NCI-H1694 (cell line): ENCODE results near the gene FAM193B.
"Not testable (repeated sequence)": the region's sequence is repeated elsewhere in the genome, so short reads cannot be mapped to it uniquely, and the experiment has no call there.

ENCODE experiments used
- DNase-seq: peaks from one replicate; lab custom pipeline; 2025; lab: John Stamatoyannopoulos, UW

FAM193B gene

DNA sequence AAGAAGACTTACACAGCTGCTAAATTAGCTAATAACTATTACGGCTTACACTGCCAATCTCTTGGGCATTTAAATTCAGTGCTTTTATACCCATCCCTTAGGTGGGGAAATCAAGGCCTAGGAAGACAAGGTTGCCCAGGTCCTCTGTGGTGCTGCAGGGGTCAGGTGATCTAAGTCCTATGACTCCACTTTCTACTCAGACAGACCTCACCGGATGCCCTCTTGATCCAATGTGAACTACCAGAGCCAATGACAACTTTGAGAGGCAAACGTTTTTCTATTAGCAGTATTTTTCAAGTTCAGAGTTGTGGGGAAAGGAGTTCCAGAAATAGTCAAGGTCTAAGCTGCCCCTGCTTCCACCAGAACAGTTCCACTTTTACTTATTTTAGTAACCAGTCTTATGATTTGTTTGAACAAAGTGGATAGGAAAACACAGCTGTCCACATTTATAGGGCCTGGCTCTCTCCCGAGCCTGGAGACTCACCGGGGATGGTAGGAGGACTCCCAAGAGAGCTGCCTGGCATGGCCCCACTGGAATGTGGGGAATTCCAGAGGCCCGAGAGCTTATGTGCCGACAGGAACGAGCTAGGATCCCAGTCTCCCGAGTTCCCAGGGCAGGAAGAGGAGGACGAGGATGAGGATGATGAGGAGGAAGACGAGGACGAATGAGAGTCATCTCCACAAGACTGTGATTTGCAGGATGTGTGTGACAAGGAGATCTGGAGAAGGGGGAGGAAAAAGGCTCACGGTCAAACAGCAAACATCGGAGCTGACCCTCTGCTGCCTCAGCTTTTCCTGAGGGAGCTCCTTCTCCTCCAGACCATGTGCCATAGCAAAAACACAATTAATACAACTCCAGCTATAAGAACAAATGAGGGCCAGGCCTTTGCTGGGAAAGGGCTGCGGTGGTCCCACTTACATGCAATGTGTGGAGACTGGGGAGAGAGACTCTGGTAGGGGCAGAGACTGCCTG is 16.7 kb downstream of the FAM193B start:
- DNase-seq = no peak

DNA sequence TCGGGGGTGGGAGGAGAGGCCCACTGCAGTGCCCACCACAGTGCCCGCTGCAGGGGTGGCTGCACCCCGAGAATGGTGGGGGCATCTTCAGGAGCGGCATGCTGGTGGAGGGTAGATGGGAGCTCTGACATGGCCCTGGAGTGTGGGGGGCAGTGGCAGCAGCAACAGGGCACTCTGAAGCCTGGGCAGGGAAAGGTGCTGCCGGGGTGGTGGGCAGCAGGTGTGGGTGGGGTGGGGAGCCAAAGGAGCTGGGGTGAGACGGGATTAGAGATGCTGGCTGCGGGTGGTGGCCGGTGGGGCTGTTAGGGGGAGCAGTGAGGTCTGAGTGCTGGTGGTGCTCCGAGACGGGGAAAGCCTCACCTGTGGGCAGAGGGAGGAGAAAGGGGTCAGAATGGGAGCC is 18.0 kb downstream of the FAM193B start:
- DNase-seq = no peak

DNA sequence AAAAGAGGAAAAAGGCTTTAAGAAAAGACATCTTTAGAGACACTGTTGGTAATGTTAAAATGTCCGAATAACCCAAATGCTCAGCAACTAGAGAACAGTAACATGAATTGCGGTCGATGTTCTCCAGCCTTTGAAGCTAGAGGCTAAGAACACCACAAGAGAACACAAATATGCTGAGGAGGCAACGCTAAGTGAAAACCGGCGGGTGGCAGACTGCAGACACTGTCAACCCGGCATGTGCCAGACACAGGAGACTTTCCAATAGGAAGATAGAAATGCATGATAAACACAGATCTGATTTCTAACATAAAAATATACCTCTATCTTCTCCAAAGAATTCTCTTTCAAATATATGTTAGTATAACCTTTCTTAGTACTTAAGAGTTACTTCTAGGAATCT is 19.2 kb downstream of the FAM193B start:
- DNase-seq = no peak

DNA sequence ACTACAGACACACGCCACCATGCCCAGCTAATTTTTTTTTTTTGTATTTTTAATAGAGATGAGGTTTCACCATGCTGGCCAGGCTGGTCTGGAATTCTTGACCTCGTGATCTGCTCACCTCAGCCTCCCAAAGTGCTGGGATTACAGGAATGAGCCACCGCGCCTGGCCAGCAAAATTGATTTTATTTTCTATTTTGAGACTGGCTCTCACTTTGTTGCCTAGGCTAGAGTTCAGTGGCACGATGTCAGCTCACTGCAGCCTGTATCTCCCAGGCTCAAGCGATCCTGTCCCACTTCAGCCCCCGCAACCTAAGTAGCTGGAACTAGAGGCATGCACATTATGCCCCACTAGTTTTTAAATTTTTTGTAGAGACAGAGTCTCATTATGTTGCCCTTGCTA is 19.9 kb downstream of the FAM193B start:
- not testable (repeated sequence) for DNase-seq

DNA sequence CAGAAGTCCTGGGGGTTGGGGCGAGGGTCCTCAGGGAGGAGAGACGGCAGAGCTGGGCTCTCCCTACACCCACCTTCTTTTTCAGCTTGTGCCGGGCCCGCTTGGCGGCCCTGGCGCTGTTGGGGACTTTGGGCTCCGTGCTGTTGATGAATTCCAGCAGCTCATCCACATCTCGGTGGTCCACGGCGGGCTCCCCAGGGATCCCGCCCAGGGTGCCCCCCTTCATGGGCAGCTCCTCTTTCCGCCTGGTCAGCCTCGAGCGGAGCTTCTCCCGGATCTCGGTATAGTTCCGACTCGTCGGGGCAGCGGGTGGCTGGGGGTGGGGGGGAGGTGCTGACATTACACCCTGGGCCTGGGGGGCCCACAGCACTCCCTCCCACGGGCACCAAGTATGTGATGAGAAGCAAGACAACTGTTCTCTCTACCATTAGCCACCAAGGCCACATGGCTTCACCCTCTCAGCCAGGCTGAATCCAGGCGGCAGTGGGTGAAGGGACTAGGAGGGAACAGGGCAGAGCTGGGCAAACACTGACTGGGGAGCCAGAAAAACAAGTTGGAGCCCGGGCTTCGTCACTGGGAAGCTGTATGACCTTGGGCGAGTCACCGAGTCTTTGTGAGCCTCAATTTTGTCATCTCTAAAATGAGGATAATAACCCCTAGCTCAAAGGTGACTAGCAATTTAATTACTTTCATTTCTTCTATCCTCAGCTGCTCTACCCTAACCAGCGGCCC is 23.0 kb downstream of the FAM193B start:
- DNase-seq = no peak

DNA sequence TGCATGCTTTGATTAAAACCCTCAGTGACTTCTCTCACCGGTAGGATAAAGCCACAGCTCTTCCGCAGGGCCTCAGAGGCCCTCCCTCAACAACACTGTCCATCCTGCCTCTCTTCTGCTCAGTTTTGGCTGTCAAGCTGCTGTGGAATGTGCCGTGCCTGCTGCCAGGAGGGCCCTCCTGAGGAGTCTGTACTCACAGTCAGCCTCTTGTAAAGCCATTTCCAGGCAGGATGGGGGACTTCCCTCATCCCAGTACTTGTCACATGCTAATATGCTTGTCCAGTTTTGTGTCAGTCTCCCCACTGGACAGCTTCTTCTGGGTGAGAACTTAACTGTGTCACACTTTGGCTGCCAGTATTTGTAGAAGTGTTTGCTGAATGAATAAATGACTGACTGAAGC is 23.7 kb downstream of the FAM193B start:
- no peak for DNase-seq

DNA sequence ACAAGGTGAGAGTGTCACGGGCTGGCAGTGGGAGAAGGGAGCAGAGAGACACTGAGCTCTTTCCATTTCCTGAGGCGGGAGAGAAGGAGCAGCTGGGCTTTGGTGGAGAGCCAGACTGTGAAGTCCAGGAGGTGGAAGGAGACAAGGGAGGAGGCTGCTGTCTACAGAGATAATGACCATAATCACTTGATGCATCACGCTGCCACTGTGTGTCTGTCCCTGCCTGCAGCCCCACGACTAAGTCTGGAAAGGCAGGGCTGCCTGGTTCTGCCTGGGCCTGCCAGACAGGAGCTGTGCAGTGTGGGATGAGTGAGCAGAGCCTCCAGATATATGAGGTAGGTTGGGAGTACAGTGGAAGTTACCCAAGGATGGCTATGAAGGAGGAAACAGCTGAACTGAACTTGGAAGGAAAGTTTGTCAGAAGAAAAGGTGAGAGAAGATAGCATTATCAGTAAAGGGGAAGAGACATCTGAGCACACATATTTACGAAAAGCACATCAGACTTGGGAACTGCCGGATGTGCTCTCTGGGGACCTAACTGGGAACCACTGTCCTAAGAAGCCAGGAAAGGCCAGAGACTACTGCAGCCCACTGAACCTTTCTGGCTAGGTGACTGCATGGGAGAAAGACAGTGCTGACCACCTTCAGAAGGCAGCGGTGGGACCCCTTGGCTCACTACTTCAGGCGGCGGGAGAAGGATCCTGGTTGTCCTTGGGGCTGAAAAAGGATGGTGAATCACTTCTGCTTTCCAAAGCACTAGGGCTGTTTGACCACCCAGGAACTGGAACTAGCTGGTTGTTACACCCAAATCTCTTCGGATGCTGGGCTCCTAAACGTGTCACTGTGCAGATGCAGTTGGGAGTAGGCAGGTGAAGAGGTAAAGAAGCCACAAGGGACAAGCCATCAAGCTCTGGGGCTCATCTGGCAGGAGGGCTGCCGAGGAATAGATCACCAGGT is 24.8 kb downstream of the FAM193B start:
- no peak for DNase-seq

DNA sequence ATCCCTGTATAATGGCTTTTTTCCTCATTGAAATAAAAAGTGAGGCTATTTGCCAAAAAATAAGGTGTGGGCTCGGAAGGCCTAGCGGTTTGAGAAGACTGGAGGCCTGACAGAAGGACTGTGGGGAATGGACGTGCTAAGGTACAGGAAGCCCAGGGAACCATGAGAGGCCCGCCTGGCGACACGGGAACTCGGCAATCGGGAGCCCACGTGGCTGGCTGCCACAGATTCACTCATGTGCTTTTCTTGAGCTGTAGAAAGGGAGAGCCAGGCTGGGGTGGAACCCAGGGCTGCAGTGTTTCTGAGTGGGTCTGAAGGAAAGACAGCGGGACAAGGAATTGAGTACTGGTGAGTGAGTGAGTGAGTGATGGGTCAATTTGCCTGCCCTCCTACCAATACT is 25.7 kb downstream of the FAM193B start:
- no peak for DNase-seq

DNA sequence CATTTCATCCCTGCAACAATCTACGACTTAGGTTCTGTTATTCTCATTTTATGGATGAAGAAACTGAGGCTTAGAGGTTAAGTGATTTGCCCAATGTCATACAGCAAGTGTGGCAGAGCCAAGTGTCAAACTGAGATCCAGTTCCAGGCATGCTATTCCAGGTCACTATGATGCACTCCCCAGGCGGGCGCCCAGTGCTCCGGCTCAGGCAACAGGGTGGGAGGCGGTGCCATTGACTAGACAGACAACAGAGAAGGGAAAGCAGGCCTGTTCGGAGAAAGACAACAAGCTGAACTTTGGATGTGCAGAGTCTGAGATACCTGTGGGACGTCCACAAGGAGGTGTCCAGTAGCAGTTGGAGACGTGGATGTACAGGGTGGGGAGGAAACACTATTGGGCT is 26.8 kb downstream of the FAM193B start:
- DNase-seq = no peak

DNA sequence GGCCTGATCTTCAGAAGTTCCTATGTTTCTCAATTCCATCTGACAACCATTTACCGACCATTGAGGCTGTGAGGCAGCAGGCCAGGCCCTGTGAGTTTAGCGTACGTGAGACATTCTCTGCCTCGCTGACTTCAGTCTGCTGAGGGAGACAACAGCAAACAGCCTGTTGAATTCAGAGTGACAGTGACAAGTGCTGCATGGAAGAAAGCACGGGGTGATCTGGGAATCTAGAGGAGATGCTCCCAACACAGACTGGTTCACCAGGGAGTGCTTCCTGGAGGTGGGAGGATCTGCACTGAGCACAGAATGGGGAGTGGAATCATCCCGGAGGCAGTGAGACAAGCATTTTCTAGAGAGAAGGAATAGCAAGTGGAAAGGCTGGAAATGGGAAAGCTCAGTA is 27.6 kb downstream of the FAM193B start:
- no peak for DNase-seq

DNA sequence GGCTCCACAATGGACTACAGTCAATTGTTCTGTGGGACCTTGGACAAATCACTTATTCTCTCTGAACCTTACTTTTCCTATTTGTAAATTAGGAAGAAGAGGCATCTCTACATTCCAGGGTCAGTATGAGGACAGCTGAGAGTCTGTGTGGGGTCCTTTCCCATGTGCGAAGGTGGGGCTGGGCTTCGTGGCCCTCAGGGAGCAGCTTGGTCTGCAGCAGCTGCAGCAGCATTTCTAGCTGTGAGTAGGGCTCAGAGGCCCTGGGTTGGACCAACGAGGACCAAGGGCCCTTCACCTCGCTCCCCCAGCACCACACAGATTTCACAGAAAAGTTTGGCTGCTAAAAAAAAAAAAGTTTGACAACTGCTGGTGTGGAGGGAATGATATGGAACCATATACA is 28.2 kb downstream of the FAM193B start:
- DNase-seq = no peak

DNA sequence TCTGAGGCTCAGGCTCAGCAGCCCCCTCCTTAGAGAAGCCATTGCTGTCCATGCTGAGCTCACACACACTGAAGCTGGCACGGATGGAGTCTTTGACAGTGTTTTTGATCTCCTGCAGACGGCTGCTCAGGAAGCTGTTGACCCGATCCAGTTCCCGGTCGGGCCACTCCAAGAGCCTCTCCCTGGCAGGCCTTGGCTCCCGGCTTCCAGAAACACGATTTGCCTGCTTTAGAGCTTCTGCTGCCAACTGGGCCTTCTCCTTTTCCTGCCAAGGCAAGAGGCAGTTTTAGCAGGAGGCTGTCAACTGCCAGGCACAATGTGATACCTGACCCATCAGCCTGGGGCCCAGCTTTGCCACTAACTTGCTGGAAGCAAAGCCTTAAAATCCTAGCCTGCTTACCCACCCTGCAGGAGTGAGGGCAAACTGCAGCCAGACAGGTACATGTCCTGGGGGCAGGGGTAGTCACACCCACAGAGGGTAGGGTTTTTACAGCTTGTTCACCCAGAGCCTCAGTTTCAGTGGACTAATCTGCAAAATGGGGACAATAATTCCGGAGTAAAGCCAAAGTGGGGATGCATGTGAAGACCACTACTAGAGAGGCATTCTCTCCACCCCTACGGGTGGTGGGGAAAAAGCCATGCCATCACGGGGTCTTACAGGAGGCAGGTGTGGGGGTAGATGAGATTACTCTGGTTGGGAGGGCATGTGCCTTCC is 29.3 kb downstream of the FAM193B start:
- no peak for DNase-seq

DNA sequence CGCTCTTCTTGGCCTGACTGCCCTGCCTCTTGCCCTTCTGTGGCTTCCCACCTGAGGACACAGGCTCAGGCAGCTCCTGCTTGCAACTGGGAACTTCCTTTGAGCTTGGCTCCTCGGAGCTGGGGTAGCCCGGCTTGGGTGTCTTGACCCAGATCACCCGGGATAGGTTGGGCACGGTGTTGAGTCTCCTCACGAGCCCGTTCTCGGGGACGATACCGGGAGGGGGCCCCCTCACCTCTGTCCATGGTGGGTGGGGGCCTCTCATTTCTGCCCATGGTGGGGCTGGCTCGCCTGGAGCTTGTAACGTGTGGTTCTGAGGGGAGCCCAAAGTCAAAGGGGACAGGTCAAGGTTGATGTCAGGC is 29.8 kb downstream of the FAM193B start:
- DNase-seq = no peak

DNA sequence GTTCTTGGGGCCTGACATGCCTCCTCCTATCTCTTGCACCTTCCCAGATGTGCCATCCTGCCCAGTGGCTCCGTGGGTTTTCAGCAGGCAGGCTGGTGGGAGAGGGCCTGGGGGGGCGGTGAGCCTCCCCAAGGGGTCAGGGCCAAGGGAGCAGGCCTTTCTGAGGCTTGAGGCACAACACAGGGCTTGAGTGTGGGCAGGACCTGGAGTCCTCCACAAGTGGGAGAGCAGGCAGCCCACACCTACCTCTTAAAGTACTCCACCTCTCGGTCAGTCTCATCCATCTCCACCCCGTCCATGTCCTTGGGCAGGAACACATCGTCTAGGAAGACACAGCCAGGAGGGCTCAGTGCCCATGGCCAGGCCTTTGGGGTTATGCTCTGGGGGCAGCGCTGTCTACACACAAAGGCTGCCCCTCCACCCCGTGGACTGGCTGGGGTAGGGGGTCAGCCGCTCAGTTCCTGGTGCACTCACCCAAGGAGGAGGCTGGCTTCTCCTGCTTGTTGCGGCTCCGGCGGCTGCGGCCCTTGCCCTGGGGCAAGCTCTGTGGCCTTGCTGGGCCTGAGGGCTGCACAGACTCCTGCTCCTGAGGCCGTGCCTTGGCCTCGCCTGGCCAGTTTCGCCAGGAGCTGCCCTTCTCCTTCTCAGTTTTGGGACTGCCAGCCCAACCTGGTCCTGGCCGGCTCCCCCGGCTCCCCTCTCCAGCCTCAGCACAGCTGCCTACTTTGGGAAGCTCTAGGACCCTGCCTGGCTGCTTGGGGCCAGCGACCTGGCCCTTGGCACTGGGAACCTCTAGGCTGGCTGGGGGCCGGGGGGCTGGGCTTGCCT is 30.4 kb downstream of the FAM193B start:
- DNase-seq = no peak

DNA sequence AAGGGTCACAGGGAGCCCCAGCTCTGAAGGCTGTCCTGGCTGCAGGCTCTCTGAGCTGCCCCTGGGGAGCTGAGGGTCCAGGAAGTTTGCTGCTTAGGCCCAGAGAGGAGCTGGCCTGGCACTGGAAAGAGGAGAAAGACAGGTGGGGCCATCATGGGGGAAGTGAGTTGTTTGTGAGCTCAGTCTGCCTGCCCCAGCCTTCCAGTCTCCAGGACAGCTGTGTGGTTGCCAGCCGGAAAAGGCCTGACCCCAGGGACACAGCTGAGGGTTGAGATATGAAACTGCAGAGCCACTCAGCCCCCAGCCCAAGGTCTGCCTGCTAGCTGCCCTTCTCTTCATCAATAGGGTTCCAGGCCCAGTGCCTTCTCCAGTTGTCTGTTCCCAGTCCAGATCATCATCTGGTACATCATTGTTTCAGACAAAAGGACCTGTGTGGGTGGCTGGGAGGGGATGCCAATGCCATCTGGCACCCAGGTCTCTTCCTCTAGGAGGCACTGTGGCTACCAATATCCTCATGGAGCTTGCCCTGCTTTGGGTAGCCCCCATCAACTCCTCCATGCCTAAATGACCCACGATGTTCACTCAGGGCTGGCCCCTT is 33.3 kb downstream of the FAM193B start:
- no peak for DNase-seq

DNA sequence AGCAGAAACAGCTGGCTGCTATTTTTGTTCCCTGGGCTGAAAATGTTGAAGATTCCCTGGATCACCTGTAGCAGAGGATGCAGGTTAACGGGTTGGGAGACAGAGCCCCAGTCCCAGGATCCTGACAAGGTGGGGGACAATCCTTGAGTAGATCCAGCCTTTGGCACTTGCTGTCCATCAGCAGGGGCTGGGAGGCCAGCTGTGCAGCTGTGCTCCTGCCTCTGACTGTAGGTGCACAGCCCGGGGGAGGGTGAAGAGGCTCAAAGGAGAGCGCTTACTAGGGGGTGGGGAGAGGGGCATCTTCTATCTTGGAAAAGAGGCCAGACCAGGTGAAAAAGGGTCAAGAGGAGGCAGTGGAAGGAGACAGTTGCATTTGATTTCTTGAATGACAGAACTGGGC is 34.1 kb downstream of the FAM193B start:
- DNase-seq = no peak

DNA sequence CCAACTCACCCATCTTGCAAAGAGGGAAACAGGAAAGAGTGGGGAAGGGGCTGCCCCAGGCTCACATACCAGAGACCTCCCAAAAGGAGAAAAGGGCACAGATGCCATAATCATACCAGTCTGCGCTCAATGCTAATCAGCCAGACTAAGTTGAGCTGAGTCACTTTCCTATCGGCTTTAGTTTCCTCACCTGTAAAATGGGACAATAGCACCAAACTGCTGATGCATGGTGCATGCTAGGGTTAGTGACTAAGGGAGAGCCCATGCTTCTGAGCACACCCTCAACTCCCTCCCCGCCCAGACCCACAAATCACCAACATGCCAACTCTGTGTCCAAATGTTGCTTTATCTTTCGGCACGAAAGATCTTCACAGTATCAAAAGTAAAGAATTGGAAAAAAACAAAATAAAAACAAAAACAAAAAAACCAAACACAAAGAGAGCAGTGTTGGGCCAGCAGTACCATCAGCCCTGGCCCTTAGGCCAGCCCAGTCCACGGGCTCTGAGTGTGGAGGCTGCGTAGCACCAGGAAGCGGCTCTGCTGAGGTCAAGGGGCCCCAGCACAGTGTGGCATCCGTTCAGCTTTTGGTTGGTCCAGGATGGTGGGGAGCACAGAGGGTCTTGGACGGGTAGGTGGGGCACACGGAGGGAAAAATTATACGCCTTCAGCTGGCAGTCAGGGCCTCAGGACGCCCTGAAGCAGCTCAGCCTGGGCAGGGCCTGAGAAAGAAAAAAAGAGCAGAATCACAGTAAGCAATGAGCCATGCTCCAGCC is 34.7 kb downstream of the FAM193B start:
- no peak for DNase-seq

DNA sequence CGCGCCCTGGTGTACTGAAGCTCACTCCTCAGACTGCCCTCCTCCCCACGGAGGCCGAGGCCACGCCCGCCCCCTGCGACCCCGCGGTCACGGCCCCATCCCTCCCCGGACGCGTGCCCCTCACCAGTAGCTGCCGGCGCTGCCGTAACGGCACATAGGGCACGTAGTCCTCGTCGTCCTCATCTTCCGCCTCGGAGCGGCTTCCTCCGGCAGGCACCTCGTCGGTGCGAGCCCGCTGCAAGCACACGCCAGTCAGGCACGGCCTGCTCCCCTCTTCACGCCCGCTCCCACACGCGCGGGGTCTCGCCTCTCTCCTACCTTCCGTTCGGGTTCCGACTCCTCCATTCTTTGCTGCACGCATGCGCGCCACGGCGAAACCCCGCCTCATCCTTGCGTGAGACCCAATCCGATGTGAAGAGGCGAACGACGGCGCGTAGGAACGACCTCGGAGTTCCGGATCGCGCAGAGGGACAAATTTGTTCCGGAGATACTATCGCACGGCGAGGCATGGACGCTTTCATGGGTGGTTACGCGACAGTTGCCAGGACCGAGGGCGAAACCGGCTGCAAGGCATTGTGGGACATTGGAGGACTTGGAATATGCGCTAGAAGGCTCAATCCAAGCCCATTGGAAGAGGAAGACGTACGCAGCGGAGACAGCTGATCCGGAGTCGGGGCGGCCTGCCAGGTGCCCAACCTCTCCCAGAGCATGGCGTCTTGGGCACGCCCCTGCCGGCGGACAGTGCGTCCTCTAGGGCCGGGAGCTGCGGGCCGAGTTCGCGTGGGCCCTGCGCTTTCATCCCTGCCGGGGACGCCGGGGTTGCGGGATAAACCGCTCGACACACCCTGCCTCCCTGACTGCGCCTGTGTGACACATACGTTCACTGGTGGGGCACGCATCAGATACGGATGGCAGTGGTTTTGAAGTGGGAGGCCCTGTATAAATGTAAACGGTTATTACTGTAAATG is 37.5 kb downstream of the FAM193B start, which contains the start of gene DDX41:
Gene DDX41, minus strand, starts transcription at position 361 of the 968 bp plus-strand sequence. Its CDS starts 16 bp downstream, at position 345.
- DNase-seq = peak; percentile 92
